Activated CD8-positive, alpha-beta memory T cell treated with anti-CD3 and anti-CD28 coated beads, Interleukin-2, amount 10 ng/mL, durations not matched to agents 7 days and 5 days (primary cell): ENCODE results near the gene TTC12. TPM values are rescaled to one million over a fixed set of nuclear protein-coding genes. Genes with fewer than 3 reads are reported as not detected.

Experiments used
- ATAC-seq: fragments of 150-1000 bp; cut with Tn5 transposase; one replicate; pipeline ENCODE4 v1.10.0; 2021; ENCODE audit warnings: moderate library complexity
- CTCF ChIA-PET: fragments of 350-600 bp; sonication (Branson Sonifier 250); formaldehyde crosslinking; loops from one replicate; lab custom pipeline; 2021; ENCODE audit warnings: antibody characterized with exemption; lab: Charles Lee
- DNase-seq: peaks from one replicate; pipeline ENCODE4 v3.0.0-alpha.2; 2020
- H3K27ac Mint-ChIP-seq: one replicate; pipeline ENCODE4 v1.8.0; 2021; ENCODE audit warnings: mild to moderate bottlenecking, mixed read lengths
- H3K27me3 Mint-ChIP-seq: one replicate; pipeline ENCODE4 v1.8.0; 2021; ENCODE audit warnings: mixed read lengths
- H3K36me3 Mint-ChIP-seq: one replicate; pipeline ENCODE4 v1.8.0; 2021; ENCODE audit warnings: mild to moderate bottlenecking, mixed read lengths
- H3K4me1 Mint-ChIP-seq: one replicate; pipeline ENCODE4 v1.8.0; 2021; ENCODE audit warnings: mixed read lengths
- H3K4me3 Mint-ChIP-seq: one replicate; pipeline ENCODE4 v1.8.0; 2021; ENCODE audit warnings: mild to moderate bottlenecking, moderate library complexity, mixed read lengths
- H3K9me3 Mint-ChIP-seq: one replicate; pipeline ENCODE4 v1.8.0; 2022; ENCODE audit warnings: low read depth, mixed read lengths
- total RNA-seq, 2 experiments: library from RNA; stranded (reverse); gene quantifications; one replicate each; pipeline ENCODE4 v1.2.3, GENCODE V29; 2021

The TTC12 gene
- total RNA-seq, 2 experiments from 2014 or later = 10.4 to 15.9 TPM

DNA sequence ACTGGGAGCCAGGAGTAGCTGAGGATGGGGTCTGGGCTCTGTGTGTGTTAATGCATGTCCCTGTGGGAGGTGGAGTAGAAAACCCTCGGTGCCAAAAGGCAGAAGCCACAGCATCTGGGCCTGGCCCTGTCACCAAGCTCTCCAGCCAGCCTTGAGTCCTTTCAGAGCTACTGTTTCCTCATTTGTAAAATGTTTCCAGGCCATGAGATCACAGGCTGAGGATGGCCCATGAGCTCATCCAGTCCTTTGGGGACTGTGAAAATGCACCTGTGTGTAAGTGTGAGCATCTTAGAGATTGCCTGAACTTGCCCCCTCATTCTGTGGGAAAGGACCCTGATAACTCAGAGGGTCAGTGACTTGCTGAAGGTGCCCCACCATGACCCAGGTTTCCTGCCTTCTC, 82.3 kb downstream of the TTC12 start:
- no peak overlapping the region for H3K27ac Mint-ChIP-seq

DNA sequence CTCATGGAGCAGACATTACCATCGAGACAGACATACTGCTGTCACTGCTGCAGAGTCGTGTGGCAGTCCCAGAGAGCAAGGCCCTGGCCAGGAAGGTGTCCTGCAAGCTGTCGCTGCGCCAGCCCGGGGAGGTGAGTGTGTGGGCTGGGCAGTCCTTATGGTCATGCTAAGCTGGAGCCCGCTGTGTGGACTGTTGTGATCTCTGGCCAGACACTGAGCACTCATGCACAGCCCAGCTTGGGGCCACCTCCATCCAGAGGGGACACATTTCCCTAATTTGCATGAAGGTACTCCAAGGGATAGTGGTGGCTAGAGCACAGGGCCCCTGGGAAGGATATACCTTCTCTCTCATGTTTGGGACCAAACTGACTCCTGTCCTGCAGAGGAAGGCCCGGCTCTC, 82.8 kb downstream of the TTC12 start:
- CTCF ChIA-PET = no interaction called here
- no peaks in the 10 kb centered on the region for H3K4me1 Mint-ChIP-seq

More for the DNA sequence above, 82.3 kb downstream of the TTC12 start:
- CTCF ChIA-PET = no interaction called here
- H3K27me3 Mint-ChIP-seq = no peaks in the 10 kb centered on the region
- H3K9me3 Mint-ChIP-seq = no peaks in the 10 kb centered on the region
- no peak for ATAC-seq
- H3K4me1 Mint-ChIP-seq = no peaks in the 10 kb centered on the region
- no peaks in the 10 kb centered on the region for H3K36me3 Mint-ChIP-seq
- DNase-seq = no peak
- no peak overlapping the region for H3K4me3 Mint-ChIP-seq

DNA sequence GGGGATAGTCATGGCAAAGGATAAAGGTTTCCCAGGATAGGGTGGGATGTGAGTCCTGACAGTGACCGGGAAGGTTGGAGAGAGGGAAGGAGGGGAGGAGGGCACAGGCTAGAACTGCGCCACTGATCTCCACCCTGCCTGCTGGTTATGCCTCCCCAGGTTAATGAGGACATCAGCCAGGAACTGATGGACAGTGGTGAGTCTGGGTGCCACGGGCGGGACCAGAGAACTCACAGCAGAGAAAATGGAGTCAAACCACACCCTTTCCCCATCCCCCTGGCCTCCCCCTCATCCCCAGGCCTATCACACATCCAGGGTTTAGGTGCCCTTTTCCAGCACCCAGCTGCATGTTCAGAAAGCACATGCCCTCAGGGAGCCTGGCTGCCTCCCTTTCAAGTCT, 83.4 kb downstream of the TTC12 start:
- no peaks in the 10 kb centered on the region for H3K4me1 Mint-ChIP-seq
- ATAC-seq = no peak
- H3K36me3 Mint-ChIP-seq = no peaks in the 10 kb centered on the region
- no peak for DNase-seq
- peaks cover 3% of the 10 kb centered on the region for H3K27me3 Mint-ChIP-seq
- CTCF ChIA-PET = interaction anchor here (0.7 kb wide), 1 partner anchor 117 kb away, joined by 4 read pairs; no protein-coding TSS in a partner anchor
- no peak overlapping the region for H3K27ac Mint-ChIP-seq
- no peak overlapping the region for H3K4me3 Mint-ChIP-seq
- no peaks in the 10 kb centered on the region for H3K9me3 Mint-ChIP-seq

More for the DNA sequence above, 82.8 kb downstream of the TTC12 start:
- Mint-ChIP-seq H3K36me3 (no peaks in the 10 kb centered on the region), H3K27ac (no peak overlapping the region), H3K27me3 (no peaks in the 10 kb centered on the region), H3K9me3 (no peaks in the 10 kb centered on the region), H3K4me3 (no peak overlapping the region)
- ATAC-seq (no peak), DNase-seq (no peak)

- CTCF ChIA-PET = no interaction called here
- H3K4me1 Mint-ChIP-seq = no peaks in the 10 kb centered on the region
Observed at GRCh38 chr11:113398669-113399430, 84.5 kb downstream of the TTC12 start.

DNA sequence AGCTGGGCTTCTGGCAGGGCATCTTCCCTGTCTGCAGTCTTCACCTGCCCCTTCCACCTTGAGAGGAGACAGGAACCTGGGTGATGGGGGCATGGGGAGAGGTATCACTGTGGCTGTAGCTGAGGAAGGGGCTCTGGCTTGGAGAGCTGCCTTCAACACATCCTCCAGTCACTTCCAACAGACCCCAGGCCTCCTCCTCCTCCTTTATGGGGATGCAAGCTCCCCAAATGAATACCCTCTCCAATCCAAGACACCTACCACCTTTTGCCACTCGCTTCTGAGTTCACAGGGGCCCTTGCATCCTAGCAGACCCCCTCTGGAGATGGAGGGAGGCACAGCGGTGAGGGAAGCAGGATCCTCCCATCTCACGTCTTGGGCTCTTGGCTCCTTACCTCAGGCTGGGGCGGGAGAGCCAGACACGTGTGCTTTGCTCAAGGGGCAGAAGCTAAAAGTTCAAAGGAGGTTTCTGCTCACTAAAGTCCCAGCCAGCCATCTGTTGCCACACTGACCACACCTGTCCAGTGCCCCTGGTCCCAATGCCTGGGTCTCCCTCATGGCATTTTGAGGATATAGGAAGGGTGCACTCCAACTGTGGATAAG, 86.3 kb downstream of the TTC12 start:
- no peak overlapping the region for H3K4me3 Mint-ChIP-seq
- CTCF ChIA-PET = no interaction called here
- H3K36me3 Mint-ChIP-seq = no peaks in the 10 kb centered on the region
- no peak for DNase-seq
- H3K4me1 Mint-ChIP-seq = no peaks in the 10 kb centered on the region
- no peak overlapping the region for H3K27ac Mint-ChIP-seq
- no peaks in the 10 kb centered on the region for H3K9me3 Mint-ChIP-seq
- peaks cover 8% of the 10 kb centered on the region for H3K27me3 Mint-ChIP-seq
- no peak for ATAC-seq

More at GRCh38 chr11:113398669-113399430, 84.5 kb downstream of the TTC12 start:
- no peak overlapping the region for H3K27ac Mint-ChIP-seq
- no peak for ATAC-seq
- H3K27me3 Mint-ChIP-seq = peaks cover 8% of the 10 kb centered on the region
- no peaks in the 10 kb centered on the region for H3K36me3 Mint-ChIP-seq
- no peaks in the 10 kb centered on the region for H3K9me3 Mint-ChIP-seq
- no peak for DNase-seq
- H3K4me3 Mint-ChIP-seq = no peak overlapping the region

- no peak for ATAC-seq
- H3K9me3 Mint-ChIP-seq = no peaks in the 10 kb centered on the region
- CTCF ChIA-PET = no interaction called here
Observed at GRCh38 chr11:113401718-113402117, 87.3 kb downstream of the TTC12 start.

GRCh38 chr11:113404859-113405430, 90.6 kb downstream of the TTC12 start:
- DNase-seq (no peak), ATAC-seq (no peak)
- H3K27me3 Mint-ChIP-seq = peaks cover 8% of the 10 kb centered on the region
- H3K36me3 Mint-ChIP-seq = no peaks in the 10 kb centered on the region
- no peak overlapping the region for H3K4me3 Mint-ChIP-seq
- no peak overlapping the region for H3K27ac Mint-ChIP-seq
- CTCF ChIA-PET = no interaction called here
- H3K4me1 Mint-ChIP-seq = no peaks in the 10 kb centered on the region
- H3K9me3 Mint-ChIP-seq = no peaks in the 10 kb centered on the region

More at GRCh38 chr11:113401718-113402117, 87.3 kb downstream of the TTC12 start:
- Mint-ChIP-seq H3K27me3 (peaks cover 8% of the 10 kb centered on the region), H3K4me3 (no peak overlapping the region), H3K27ac (no peak overlapping the region), H3K36me3 (no peaks in the 10 kb centered on the region), H3K4me1 (no peaks in the 10 kb centered on the region)
- no peak for DNase-seq

- peaks cover 8% of the 10 kb centered on the region for H3K27me3 Mint-ChIP-seq
- H3K4me1 Mint-ChIP-seq = no peaks in the 10 kb centered on the region
- H3K4me3 Mint-ChIP-seq = no peak overlapping the region
- H3K36me3 Mint-ChIP-seq = no peaks in the 10 kb centered on the region
- CTCF ChIA-PET = no interaction called here
- H3K9me3 Mint-ChIP-seq = no peaks in the 10 kb centered on the region
- DNase-seq = no peak
- no peak overlapping the region for H3K27ac Mint-ChIP-seq
- no peak for ATAC-seq
Observed at GRCh38 chr11:113405724-113406478, 91.5 kb downstream of the TTC12 start.

DNA sequence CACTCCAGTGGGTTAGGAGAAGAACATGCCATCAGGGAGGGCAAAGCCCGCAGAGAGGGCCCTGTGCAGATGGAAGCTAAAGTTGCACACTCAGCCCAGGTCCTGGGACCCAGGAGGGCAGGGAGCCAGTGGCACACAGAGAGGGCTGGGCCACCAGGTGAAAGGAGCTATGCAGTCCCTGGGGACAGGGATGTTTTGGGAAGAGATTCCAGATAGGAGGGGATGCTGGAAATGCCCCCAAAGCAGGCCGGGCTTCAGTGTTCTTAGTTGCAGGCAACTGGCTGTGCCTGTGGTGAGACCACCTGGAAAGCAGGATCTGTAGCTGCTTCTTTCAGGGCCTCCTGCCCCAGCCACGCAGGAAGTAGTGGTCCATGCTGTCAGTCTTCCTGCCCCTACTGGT, 92.8 kb downstream of the TTC12 start:
- CTCF ChIA-PET = no interaction called here
- H3K36me3 Mint-ChIP-seq = no peaks in the 10 kb centered on the region
- H3K27me3 Mint-ChIP-seq = peaks cover 8% of the 10 kb centered on the region
- H3K4me3 Mint-ChIP-seq = no peak overlapping the region
- H3K27ac Mint-ChIP-seq = no peak overlapping the region
- no peak for DNase-seq
- no peak for ATAC-seq
- no peaks in the 10 kb centered on the region for H3K4me1 Mint-ChIP-seq
- H3K9me3 Mint-ChIP-seq = no peaks in the 10 kb centered on the region

DNA sequence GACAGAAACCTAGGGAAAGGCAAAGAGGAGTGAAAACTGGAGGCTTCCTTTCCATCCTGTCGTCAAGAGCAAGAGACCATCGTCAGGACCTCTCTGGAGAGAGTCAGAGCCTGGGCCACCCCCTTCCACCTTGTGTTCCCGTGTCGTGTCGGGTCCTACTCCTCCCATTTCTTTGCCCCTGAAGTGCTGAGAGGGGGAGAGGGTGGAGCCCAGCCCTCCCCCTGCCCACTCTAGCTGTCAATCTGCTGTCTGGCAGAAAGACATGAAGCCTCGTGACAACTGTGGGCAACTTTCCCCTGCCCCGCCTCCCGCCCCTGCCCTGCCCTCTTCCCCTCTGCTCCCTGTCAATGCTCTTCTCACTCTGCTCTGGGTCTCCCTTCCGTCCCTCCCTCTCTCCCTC, 93.8 kb downstream of the TTC12 start:
- no peak overlapping the region for H3K27ac Mint-ChIP-seq

DNA sequence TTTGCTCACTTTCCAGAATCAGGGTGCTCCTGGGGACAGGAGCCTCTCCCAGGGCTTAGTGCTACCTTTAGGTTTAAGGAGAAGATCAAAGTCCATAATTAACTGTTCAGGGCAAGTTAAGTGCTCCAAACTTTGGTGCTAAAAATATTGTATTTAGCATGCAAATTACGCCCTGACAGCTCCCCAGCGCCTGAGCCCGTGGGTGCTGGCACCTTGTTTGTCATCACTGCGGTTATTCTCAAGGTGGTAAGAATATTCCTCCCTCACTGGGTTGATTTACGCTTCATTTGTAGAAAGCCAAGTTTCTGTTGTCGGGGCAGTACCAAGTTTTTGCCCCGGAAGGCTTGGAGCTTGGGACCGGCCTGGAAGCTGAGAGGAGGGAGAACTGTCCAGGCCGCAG, 94.5 kb downstream of the TTC12 start:
- Mint-ChIP-seq H3K36me3 (no peaks in the 10 kb centered on the region), H3K27ac (no peak overlapping the region), H3K4me3 (no peak overlapping the region), H3K27me3 (peaks cover under 1% of the 10 kb centered on the region), H3K9me3 (no peaks in the 10 kb centered on the region), H3K4me1 (no peaks in the 10 kb centered on the region)
- ATAC-seq = no peak
- no peak for DNase-seq
- CTCF ChIA-PET = no interaction called here

More for the DNA sequence above, 93.8 kb downstream of the TTC12 start:
- DNase-seq (no peak), ATAC-seq (no peak)
- Mint-ChIP-seq H3K9me3 (no peaks in the 10 kb centered on the region), H3K36me3 (no peaks in the 10 kb centered on the region), H3K27me3 (peaks cover 3% of the 10 kb centered on the region), H3K4me1 (no peaks in the 10 kb centered on the region), H3K4me3 (no peak overlapping the region)
- CTCF ChIA-PET = no interaction called here

- ATAC-seq = no peak
- H3K9me3 Mint-ChIP-seq = no peaks in the 10 kb centered on the region
- H3K4me3 Mint-ChIP-seq = no peak overlapping the region
- H3K4me1 Mint-ChIP-seq = no peaks in the 10 kb centered on the region
- H3K27ac Mint-ChIP-seq = no peak overlapping the region
- no peaks in the 10 kb centered on the region for H3K27me3 Mint-ChIP-seq
- H3K36me3 Mint-ChIP-seq = no peaks in the 10 kb centered on the region
- no peak for DNase-seq
- CTCF ChIA-PET = no interaction called here
Observed at GRCh38 chr11:113409526-113409925, 95.1 kb downstream of the TTC12 start.

DNA sequence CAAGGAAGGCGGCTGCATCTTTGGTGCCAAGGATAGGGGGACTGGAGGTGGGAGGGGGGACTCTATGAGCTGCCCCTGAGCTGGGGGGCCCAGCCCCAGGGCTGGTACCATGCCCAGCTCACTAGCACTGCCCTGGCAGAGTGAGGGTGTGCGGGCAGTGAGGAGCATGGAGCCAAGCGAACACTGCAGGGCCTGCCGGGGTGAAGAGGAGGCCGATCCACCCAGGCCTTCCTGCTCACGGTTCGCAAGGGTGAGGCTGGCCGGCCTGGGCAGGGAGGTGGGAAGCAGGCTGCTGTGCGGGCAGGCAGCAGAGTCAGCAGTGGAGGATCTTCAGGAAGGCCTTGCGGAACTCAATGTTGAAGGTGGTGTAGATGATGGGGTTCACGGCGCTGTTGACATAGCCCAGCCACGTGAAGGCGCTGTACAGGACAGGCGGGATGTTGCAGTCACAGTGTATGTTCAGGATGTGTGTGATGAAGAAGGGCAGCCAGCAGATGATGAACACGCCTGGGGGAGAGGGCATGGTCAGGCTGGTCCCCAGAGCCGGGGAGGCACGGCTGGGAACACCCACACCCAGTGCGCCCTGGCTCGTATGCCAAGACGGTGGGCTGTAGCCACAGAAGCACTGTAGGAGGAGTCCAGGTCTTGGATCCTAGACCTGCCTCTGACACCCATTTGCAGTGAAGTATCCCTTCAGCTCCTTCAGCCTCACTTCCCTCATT, 96.2 kb downstream of the TTC12 start:
- H3K27ac Mint-ChIP-seq = no peak overlapping the region
- H3K4me3 Mint-ChIP-seq = no peak overlapping the region
- H3K9me3 Mint-ChIP-seq = no peaks in the 10 kb centered on the region
- peaks cover 2% of the 10 kb centered on the region for H3K27me3 Mint-ChIP-seq
- CTCF ChIA-PET = no interaction called here
- DNase-seq (no peak), ATAC-seq (no peak)
- H3K36me3 Mint-ChIP-seq = no peaks in the 10 kb centered on the region
- no peaks in the 10 kb centered on the region for H3K4me1 Mint-ChIP-seq
